Neutrophil (primary cell): ENCODE measurements around the gene SEPTIN6.

Experiments
- H3K27ac ChIP-seq: fragments of 200-600 bp; sonication (generic); 2 replicates; pipeline ENCODE4 v1.5.1; 2016; ENCODE audit warnings: mild to moderate bottlenecking, moderate library complexity
- H3K27me3 ChIP-seq: fragments of 200-600 bp; sonication (generic); 2 replicates; pipeline ENCODE4 v1.6.0; 2016; ENCODE audit warnings: mild to moderate bottlenecking
- H3K36me3 ChIP-seq: fragments of 200-600 bp; sonication (generic); 2 replicates; pipeline ENCODE4 v1.5.1; 2017
- H3K4me1 ChIP-seq, 2 experiments: fragments of 200-600 bp in 1 of 2; sonication (generic) in 1 of 2; 1 replicate in 1 of 2; 2 replicates in 1 of 2; pipeline versions ENCODE4 v1.5.1 to v1.6.1; 2013 to 2016; ENCODE audit warnings: low read depth in 1 of 2, low read length in 1 of 2, mild to moderate bottlenecking in 1 of 2, moderate library complexity in 1 of 2; ENCODE audit not compliant: control insufficient read depth in 1 of 2, insufficient read depth in 1 of 2
- H3K4me3 ChIP-seq, 2 experiments: fragments of 200-600 bp in 1 of 2; sonication (generic) in 1 of 2; 1 replicate in 1 of 2; 2 replicates in 1 of 2; pipeline ENCODE4 v1.5.1; 2013 to 2016; ENCODE audit warnings: low read depth in 1 of 2, low read length in 1 of 2, mild to moderate bottlenecking in 1 of 2, moderate library complexity in 1 of 2
- H3K9me3 ChIP-seq: fragments of 200-600 bp; sonication (generic); 2 replicates; pipeline ENCODE4 v1.5.1; 2016
- TF ChIP-seq, protein P1 (sequence below): fragments of 200-600 bp; sonication (generic); IDR thresholded peaks from 2 replicates; pipeline ENCODE4 v1.5.1; 2016; ENCODE audit warnings: antibody characterized with exemption

SEPTIN6 gene

DNA sequence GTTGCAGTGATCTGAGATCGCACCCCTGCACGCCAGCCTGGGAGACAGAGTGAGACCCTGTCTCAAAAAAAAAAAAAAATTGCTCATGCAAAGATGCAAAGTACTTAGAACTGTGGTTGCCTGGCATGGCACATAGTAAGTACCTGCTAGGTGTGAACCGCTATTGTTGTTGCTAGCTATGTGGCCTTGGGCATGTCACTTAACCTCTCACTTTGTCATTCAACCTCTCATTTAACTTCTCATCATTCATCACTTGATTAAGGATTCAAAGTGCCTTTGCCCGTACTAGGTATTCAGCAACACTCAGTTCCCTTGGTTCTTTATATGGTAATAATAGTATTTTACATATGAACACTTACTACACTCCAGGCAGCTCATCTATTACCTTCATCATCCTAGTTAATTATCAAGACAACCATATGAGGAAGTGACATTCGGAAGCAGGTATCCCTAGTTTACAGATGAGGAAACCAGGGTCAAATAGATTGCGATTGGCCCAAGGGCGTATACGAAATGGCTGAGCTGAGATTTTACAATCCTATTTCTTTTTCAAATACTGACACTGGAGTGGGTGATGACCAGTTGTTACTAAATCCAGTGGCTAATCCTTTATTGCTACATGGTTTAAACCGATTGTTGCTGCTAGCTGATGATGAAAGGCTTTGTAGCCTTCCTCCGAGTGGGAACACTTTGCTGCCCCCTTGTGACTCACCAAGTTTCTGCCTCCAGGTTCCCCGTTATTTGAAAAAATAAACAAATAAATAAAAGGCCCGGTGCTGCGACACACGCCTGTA lies 36.6 kb upstream of the SEPTIN6 start:
- Histone ChIP-seq H3K36me3 (no peaks in the 10 kb centered on the region), H3K4me3 (peak overlapping the region; percentile 36 to 55), H3K4me1 (peaks cover 12% of the 10 kb centered on the region in 2 experiments), H3K27ac (peak overlapping the region; percentile 64), H3K27me3 (no peaks in the 10 kb centered on the region), H3K9me3 (no peaks in the 10 kb centered on the region)
- TF ChIP-seq, protein P1, sequence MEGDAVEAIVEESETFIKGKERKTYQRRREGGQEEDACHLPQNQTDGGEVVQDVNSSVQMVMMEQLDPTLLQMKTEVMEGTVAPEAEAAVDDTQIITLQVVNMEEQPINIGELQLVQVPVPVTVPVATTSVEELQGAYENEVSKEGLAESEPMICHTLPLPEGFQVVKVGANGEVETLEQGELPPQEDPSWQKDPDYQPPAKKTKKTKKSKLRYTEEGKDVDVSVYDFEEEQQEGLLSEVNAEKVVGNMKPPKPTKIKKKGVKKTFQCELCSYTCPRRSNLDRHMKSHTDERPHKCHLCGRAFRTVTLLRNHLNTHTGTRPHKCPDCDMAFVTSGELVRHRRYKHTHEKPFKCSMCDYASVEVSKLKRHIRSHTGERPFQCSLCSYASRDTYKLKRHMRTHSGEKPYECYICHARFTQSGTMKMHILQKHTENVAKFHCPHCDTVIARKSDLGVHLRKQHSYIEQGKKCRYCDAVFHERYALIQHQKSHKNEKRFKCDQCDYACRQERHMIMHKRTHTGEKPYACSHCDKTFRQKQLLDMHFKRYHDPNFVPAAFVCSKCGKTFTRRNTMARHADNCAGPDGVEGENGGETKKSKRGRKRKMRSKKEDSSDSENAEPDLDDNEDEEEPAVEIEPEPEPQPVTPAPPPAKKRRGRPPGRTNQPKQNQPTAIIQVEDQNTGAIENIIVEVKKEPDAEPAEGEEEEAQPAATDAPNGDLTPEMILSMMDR, result peak; percentile 57

DNA sequence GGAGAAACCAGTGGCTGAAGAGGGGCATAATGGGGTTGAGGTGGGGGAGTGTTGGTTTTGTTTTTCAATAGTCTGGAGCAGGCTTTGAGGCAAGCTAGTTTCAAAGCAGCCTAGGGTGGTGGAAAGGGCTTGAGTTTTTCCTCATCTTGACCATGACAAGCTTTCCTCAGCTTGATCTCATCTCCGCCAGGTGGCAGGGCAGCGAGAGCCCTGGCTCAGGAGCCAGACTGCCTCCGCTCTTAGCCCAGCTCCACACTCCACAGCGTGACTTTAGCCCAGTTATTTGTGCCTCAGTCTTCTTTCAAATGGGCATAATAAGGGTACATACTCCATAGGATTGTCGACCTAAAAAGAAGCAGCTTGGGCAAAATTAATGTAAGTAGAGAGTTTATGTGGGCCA lies 35.5 kb upstream of the SEPTIN6 start:
- Histone ChIP-seq H3K36me3 (no peaks in the 10 kb centered on the region), H3K9me3 (no peaks in the 10 kb centered on the region), H3K4me1 (peaks cover 11 to 12% of the 10 kb centered on the region in 2 experiments), H3K27ac (no peak overlapping the region), H3K4me3 (no peak overlapping the region), H3K27me3 (no peaks in the 10 kb centered on the region)
- TF ChIP-seq, protein P1, result no peak

DNA sequence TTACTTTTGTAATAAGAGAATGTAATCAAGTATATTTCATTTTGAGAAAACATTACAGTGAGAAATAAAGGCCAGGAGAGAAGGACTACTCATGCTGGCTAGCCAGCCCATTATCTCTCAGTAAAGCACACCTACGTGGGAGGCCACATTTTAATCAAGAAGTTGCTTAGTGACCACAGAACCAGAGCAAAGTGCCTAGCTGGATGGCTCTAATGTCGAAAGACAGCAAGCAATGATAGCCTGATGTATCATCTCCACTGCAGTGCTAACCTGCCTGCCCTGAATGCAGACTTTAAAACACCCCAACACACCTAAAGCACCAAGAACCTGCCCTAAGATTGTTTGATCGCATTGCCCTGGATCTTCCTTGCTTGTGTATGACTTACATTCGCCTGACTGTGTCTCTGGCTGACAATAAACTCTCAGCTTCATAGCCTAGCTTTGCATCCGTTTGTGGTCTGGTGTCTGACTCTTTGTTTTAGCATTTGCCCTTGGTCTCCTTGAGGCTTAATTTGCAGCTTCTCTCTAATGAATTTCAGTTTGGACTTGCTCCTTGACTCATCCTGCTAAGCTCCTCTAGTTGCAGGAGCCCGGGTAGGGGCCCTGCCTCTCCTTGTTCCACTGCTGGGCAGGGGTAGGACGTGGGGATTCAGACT lies 34.1 kb upstream of the SEPTIN6 start:
- no peaks in the 10 kb centered on the region for H3K36me3 ChIP-seq
- H3K27me3 ChIP-seq, result no peaks in the 10 kb centered on the region
- peaks cover 11 to 12% of the 10 kb centered on the region in 2 experiments for H3K4me1 ChIP-seq
- H3K4me3 ChIP-seq, result no peak overlapping the region
- no peak overlapping the region for H3K27ac ChIP-seq
- no peaks in the 10 kb centered on the region for H3K9me3 ChIP-seq
- TF ChIP-seq, protein P1, result no peak

DNA sequence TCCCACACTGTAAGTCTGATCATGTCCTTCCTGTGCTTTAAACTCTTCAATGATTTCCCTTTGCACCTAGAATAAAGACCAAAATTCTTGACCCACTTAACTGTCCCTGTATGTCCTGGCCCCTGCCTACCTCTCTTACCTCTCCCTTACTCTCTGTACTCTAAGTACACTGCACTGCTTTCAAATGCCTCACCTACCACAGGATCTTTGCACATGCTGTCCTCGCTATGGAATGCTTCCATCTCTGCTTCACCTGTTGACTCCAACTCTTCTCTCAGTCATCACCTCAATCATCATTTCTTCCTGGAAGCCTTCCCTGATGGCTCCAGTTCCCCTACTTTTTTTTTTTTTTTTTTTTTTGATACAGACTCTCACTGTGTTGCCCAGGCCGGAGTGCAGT lies 29.0 kb upstream of the SEPTIN6 start:
- Histone ChIP-seq H3K9me3 (no peaks in the 10 kb centered on the region), H3K4me3 (no peak overlapping the region), H3K36me3 (no peaks in the 10 kb centered on the region), H3K4me1 (no peaks in the 10 kb centered on the region), H3K27me3 (no peaks in the 10 kb centered on the region), H3K27ac (no peak overlapping the region)
- TF ChIP-seq, protein P1, result no peak

DNA sequence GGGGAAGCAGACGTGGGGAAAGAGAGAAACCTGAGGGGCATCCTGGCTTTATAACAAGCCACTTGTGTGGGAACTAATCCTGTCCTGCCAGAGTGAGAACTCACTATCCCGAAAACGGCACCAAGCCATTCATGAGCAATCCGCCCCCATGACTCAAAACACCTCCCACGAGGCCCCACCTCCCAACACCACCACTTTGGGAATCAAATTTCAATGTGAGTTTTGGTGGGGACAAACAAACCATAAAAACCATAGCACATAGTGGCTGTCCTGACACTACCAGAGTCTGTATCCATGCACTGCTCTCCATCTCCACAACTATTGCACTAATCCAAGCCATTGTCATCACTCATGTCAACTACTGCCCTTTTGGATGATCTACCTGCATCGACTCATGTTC lies 28.5 kb upstream of the SEPTIN6 start:
- no peaks in the 10 kb centered on the region for H3K36me3 ChIP-seq
- no peak overlapping the region for H3K4me3 ChIP-seq
- no peaks in the 10 kb centered on the region for H3K4me1 ChIP-seq
- no peaks in the 10 kb centered on the region for H3K9me3 ChIP-seq
- TF ChIP-seq, protein P1, result no peak
- no peaks in the 10 kb centered on the region for H3K27me3 ChIP-seq
- no peak overlapping the region for H3K27ac ChIP-seq
